GM19099 (cell line): ENCODE data around the gene CDX1.

Experiments used
- POLR2A ChIP-seq: IDR thresholded peaks from 3 replicates; pipeline ENCODE4 v1.6.1; 2011; ENCODE audit warnings: low read depth; ENCODE audit not compliant: insufficient read length; ENCODE audit errors: extremely low read depth

Gene CDX1

GRCh38 chr5:150214289-150214688 is 47.7 kb downstream of the CDX1 start:
- TF ChIP-seq POLR2A, result no peak

GRCh38 chr5:150215979-150216944 is 49.7 kb downstream of the CDX1 start:
- TF ChIP-seq POLR2A, result no peak

- TF ChIP-seq POLR2A, result no peak
These were observed 50.5 kb downstream of the CDX1 start for GRCh38 chr5:150217038-150217437.

GRCh38 chr5:150217873-150218692 is 51.5 kb downstream of the CDX1 start:
- TF ChIP-seq POLR2A, result no peak

- TF ChIP-seq POLR2A, result no peak
These were observed 52.1 kb downstream of the CDX1 start for GRCh38 chr5:150218693-150219035.

- TF ChIP-seq POLR2A, result no peak
These were observed 52.6 kb downstream of the CDX1 start for GRCh38 chr5:150219142-150219541.

- no peak for TF ChIP-seq POLR2A
These were observed 53.3 kb downstream of the CDX1 start for GRCh38 chr5:150219861-150220260.

- TF ChIP-seq POLR2A, result no peak
These were observed 54.9 kb downstream of the CDX1 start for GRCh38 chr5:150221471-150221870.

GRCh38 chr5:150222906-150223305 is 56.3 kb downstream of the CDX1 start:
- TF ChIP-seq POLR2A, result no peak

- TF ChIP-seq POLR2A, result no peak
These were observed 56.9 kb downstream of the CDX1 start for GRCh38 chr5:150223474-150223873.

GRCh38 chr5:150224483-150225027 is 58.0 kb downstream of the CDX1 start:
- no peak for TF ChIP-seq POLR2A

GRCh38 chr5:150227036-150227435 is 60.5 kb downstream of the CDX1 start:
- no peak for TF ChIP-seq POLR2A

- TF ChIP-seq POLR2A, result no peak
These were observed 61.2 kb downstream of the CDX1 start for GRCh38 chr5:150227606-150228273.

- no peak for TF ChIP-seq POLR2A
These were observed 63.0 kb downstream of the CDX1 start for GRCh38 chr5:150229571-150229970.

GRCh38 chr5:150230842-150231241 is 64.3 kb downstream of the CDX1 start:
- TF ChIP-seq POLR2A, result no peak
